LNCAP (cell line): ENCODE results near the gene SLC39A9.

Experiments
- CTCF ChIP-seq: fragments of 450-650 bp; IDR thresholded peaks from 2 replicates; pipeline ENCODE4 v1.5.1; 2017; ENCODE audit warnings: mild to moderate bottlenecking

Gene SLC39A9

GRCh38 chr14:69500736-69501135 lies 102.2 kb downstream of the SLC39A9 start:
- TF ChIP-seq CTCF: no peak

DNA sequence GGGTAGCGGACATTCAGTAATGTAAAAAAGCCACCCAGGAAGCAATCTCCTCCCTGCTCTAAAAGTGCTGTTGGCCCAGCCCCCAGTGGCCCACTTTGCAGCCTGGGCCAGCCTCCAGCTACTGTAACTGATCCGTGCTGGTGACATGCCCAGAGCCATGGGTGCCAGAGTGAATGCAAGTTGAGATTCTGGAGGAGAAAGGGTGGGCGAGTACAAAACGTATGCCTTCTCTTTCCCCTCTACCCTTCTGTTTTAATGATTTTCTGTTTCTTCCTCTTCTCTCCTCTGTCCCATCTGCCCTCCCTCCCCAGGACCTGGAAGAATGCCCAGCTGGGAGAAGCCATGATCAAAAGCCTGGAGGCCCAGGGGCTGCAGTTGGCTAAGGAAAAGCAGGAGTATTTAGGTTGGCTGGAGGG lies 102.9 kb downstream of the SLC39A9 start:
- no peak for TF ChIP-seq CTCF

DNA sequence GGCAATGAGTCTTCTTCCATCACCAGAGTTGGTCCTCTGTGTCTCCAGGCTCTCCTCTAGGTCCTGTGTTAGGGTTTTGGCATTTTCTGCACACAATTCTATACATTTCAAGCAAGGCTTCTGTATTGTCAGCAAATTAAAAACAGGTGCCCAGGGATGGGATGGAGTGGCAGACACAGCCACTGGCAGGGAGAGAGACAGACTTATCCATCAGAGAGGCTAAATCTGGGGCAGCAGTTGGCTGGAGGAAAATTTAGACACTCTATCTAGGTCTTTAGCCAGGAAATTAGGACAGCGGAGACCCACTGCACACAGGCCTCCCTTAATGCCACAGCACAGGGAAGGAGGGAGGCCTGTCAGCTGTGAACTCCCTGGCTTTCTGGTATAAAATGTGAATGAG lies 106.3 kb downstream of the SLC39A9 start:
- no peak for TF ChIP-seq CTCF

- TF ChIP-seq CTCF: no peak
Measured at GRCh38 chr14:69505338-69506240, 107.1 kb downstream of the SLC39A9 start.

GRCh38 chr14:69506241-69506595 lies 107.7 kb downstream of the SLC39A9 start:
- no peak for TF ChIP-seq CTCF
